ENCODE measurements around the gene ACTN2.

ACTN2 gene

GRCh38 chr1:236686815-236687160 lies 489 bp downstream of the ACTN2 start:
- TF ChIP-seq CTCF (IDR thresholded peaks at IDR 0.05; ENCODE audit: low read depth, low read length) (no peak), EZH2phosphoT487 (IDR thresholded peaks at IDR 0.05; ENCODE audit: low read depth) (no peak)
- no peak overlapping the region for H3K27ac ChIP-seq (ENCODE audit: low read length)
- no peaks in the 10 kb centered on the region for H3K79me2 ChIP-seq (ENCODE audit: low read length)
- H3K9ac ChIP-seq (ENCODE audit: low read length): no peak overlapping the region
- no peaks in the 10 kb centered on the region for H3K9me3 ChIP-seq (ENCODE audit: insufficient read depth, low read length)
- H3K4me2 ChIP-seq (ENCODE audit: low read length): no peak overlapping the region
- no peaks in the 10 kb centered on the region for H3K36me3 ChIP-seq (replicated peaks; ENCODE audit: low read depth, low read length)
- no peak overlapping the region for H2AFZ ChIP-seq (ENCODE audit: low read depth, low read length)
- peaks cover 32% of the 10 kb centered on the region for H3K27me3 ChIP-seq (ENCODE audit: low read depth, low read length)
- no peak overlapping the region for H3K4me3 ChIP-seq (ENCODE audit: low read length)
- no peaks in the 10 kb centered on the region for H4K20me1 ChIP-seq (ENCODE audit: insufficient read depth, low read length)
- no peaks in the 10 kb centered on the region for H3K4me1 ChIP-seq (ENCODE audit: low read length)

GRCh38 chr1:236687273-236687672 lies 974 bp downstream of the ACTN2 start:
- no peaks in the 10 kb centered on the region for H3K9me3 ChIP-seq (ENCODE audit: insufficient read depth, low read length)
- no peaks in the 10 kb centered on the region for H3K36me3 ChIP-seq (replicated peaks; ENCODE audit: low read depth, low read length)
- no peak overlapping the region for H2AFZ ChIP-seq (ENCODE audit: low read depth, low read length)
- no peaks in the 10 kb centered on the region for H4K20me1 ChIP-seq (ENCODE audit: insufficient read depth, low read length)
- H3K4me2 ChIP-seq (ENCODE audit: low read length): no peak overlapping the region
- H3K9ac ChIP-seq (ENCODE audit: low read length): no peak overlapping the region
- no peak overlapping the region for H3K27ac ChIP-seq (ENCODE audit: low read length)
- H3K4me3 ChIP-seq (ENCODE audit: low read length): no peak overlapping the region
- peaks cover 37% of the 10 kb centered on the region for H3K27me3 ChIP-seq (ENCODE audit: low read depth, low read length)
- H3K4me1 ChIP-seq (ENCODE audit: low read length): no peaks in the 10 kb centered on the region
- no peaks in the 10 kb centered on the region for H3K79me2 ChIP-seq (ENCODE audit: low read length)
- TF ChIP-seq CTCF (IDR thresholded peaks at IDR 0.05; ENCODE audit: low read depth, low read length) (no peak), EZH2phosphoT487 (IDR thresholded peaks at IDR 0.05; ENCODE audit: low read depth) (no peak)

GRCh38 chr1:236688705-236689104 lies 2.4 kb downstream of the ACTN2 start:
- Histone ChIP-seq H3K9me3 (ENCODE audit: insufficient read depth, low read length) (no peaks in the 10 kb centered on the region), H3K79me2 (ENCODE audit: low read length) (no peaks in the 10 kb centered on the region), H3K27ac (ENCODE audit: low read length) (no peak overlapping the region), H2AFZ (ENCODE audit: low read depth, low read length) (no peak overlapping the region), H3K4me1 (ENCODE audit: low read length) (no peaks in the 10 kb centered on the region), H3K4me3 (ENCODE audit: low read length) (no peak overlapping the region), H4K20me1 (ENCODE audit: insufficient read depth, low read length) (no peaks in the 10 kb centered on the region), H3K27me3 (ENCODE audit: low read depth, low read length) (peaks cover 34% of the 10 kb centered on the region), H3K4me2 (ENCODE audit: low read length) (no peak overlapping the region), H3K9ac (ENCODE audit: low read length) (no peak overlapping the region), H3K36me3 (replicated peaks; ENCODE audit: low read depth, low read length) (no peaks in the 10 kb centered on the region)
- TF ChIP-seq EZH2phosphoT487 (IDR thresholded peaks at IDR 0.05; ENCODE audit: low read depth): no peak
- TF ChIP-seq CTCF (IDR thresholded peaks at IDR 0.05; ENCODE audit: low read depth, low read length): no peak

- Histone ChIP-seq H4K20me1 (ENCODE audit: insufficient read depth, low read length) (no peaks in the 10 kb centered on the region), H3K4me2 (ENCODE audit: low read length) (no peak overlapping the region), H3K36me3 (replicated peaks; ENCODE audit: low read depth, low read length) (no peaks in the 10 kb centered on the region), H3K27ac (ENCODE audit: low read length) (no peak overlapping the region), H3K79me2 (ENCODE audit: low read length) (no peaks in the 10 kb centered on the region), H2AFZ (ENCODE audit: low read depth, low read length) (no peak overlapping the region), H3K9ac (ENCODE audit: low read length) (no peak overlapping the region), H3K4me3 (ENCODE audit: low read length) (no peak overlapping the region), H3K9me3 (ENCODE audit: insufficient read depth, low read length) (no peaks in the 10 kb centered on the region), H3K4me1 (ENCODE audit: low read length) (no peaks in the 10 kb centered on the region), H3K27me3 (ENCODE audit: low read depth, low read length) (peaks cover 34% of the 10 kb centered on the region)
- TF ChIP-seq CTCF (IDR thresholded peaks at IDR 0.05; ENCODE audit: low read depth, low read length) (no peak), EZH2phosphoT487 (IDR thresholded peaks at IDR 0.05; ENCODE audit: low read depth) (no peak)
These were observed 3.6 kb downstream of the ACTN2 start for GRCh38 chr1:236689713-236690569.
